Endothelial cell of umbilical vein (primary cell): ENCODE measurements around the gene SLC24A3.

Experiments
- EZH2 ChIP-seq: IDR thresholded peaks from 2 replicates; pipeline ENCODE4 v1.6.1; 2012; ENCODE audit warnings: borderline replicate concordance, low read depth, mild to moderate bottlenecking, moderate library complexity, low read length, inconsistent platforms; ENCODE audit not compliant: severe bottlenecking
- FOS ChIP-seq: IDR thresholded peaks from 2 replicates; pipeline ENCODE4 v1.6.1; 2011; ENCODE audit warnings: mild to moderate bottlenecking, low read length, moderate library complexity, borderline replicate concordance; ENCODE audit not compliant: insufficient read depth
- GATA2 ChIP-seq: IDR thresholded peaks from 2 replicates; pipeline ENCODE4 v1.7.0; 2011; ENCODE audit warnings: low read depth, mild to moderate bottlenecking, moderate library complexity, mixed read lengths, low read length; ENCODE audit not compliant: insufficient read length, insufficient read depth
- JUN ChIP-seq: IDR thresholded peaks from 2 replicates; pipeline ENCODE4 v1.6.1; 2011; ENCODE audit warnings: borderline replicate concordance, low read depth; ENCODE audit not compliant: insufficient read length, insufficient read depth
- MYC ChIP-seq: IDR thresholded peaks from one replicate; pipeline ENCODE4 v1.6.1; 2011; ENCODE audit warnings: mild to moderate bottlenecking, low read depth, low read length
- POLR2A ChIP-seq: IDR thresholded peaks from 2 replicates; pipeline ENCODE4 v1.6.1; 2012; ENCODE audit warnings: low read depth, mild to moderate bottlenecking, control low read depth, low read length
- POLR2AphosphoS5 ChIP-seq: IDR thresholded peaks from 2 replicates; pipeline ENCODE4 v1.6.1; 2012; ENCODE audit warnings: low read depth, mild to moderate bottlenecking, control low read depth, low read length, moderate library complexity; ENCODE audit not compliant: insufficient read depth
- TF ChIP-seq, protein P1 (sequence below), 2 donors: IDR thresholded peaks; 1 replicate in 1 of 2; 2 replicates in 1 of 2; pipeline ENCODE4 v1.5.1; 2011; ENCODE audit warnings: low read length in 2 of 2, mild to moderate bottlenecking in 2 of 2, moderate library complexity in 2 of 2, control low read depth in 1 of 2, inconsistent platforms in 1 of 2, low read depth in 1 of 2; ENCODE audit not compliant: insufficient read depth in 1 of 2; ENCODE audit errors: extremely low read depth in 1 of 2
- TF ChIP-seq, protein P2 (sequence below): IDR thresholded peaks from 2 replicates; pipeline ENCODE4 v1.6.1; 2011; ENCODE audit not compliant: insufficient read depth, insufficient read length

- TF ChIP-seq EZH2 (no peak), POLR2A (no peak), POLR2AphosphoS5 (no peak), FOS (no peak), GATA2 (no peak), JUN (no peak), MYC (no peak)
- TF ChIP-seq, protein P1, sequence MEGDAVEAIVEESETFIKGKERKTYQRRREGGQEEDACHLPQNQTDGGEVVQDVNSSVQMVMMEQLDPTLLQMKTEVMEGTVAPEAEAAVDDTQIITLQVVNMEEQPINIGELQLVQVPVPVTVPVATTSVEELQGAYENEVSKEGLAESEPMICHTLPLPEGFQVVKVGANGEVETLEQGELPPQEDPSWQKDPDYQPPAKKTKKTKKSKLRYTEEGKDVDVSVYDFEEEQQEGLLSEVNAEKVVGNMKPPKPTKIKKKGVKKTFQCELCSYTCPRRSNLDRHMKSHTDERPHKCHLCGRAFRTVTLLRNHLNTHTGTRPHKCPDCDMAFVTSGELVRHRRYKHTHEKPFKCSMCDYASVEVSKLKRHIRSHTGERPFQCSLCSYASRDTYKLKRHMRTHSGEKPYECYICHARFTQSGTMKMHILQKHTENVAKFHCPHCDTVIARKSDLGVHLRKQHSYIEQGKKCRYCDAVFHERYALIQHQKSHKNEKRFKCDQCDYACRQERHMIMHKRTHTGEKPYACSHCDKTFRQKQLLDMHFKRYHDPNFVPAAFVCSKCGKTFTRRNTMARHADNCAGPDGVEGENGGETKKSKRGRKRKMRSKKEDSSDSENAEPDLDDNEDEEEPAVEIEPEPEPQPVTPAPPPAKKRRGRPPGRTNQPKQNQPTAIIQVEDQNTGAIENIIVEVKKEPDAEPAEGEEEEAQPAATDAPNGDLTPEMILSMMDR (IDR thresholded peaks at IDR 0.05; ENCODE audit: extremely low read depth in 1 of 2, insufficient read depth in 1 of 2, low read depth in 1 of 2, low read length in 2 of 2) = no peak
- TF ChIP-seq, protein P2, sequence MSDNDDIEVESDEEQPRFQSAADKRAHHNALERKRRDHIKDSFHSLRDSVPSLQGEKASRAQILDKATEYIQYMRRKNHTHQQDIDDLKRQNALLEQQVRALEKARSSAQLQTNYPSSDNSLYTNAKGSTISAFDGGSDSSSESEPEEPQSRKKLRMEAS = no peak
These were observed 158.7 kb downstream of the SLC24A3 start for GRCh38 chr20:19371112-19371511.
